Cerebellar cortex (tissue), 1 donor: ENCODE data around the gene MYH14.

Experiments
- DNase-seq: peaks from one replicate; pipeline ENCODE4 v3.0.0-alpha.2; 2015; ENCODE audit warnings: low spot score

MYH14 gene

GRCh38 chr19:50192463-50193211 lies 10.8 kb upstream of the MYH14 start:
- no peak for DNase-seq

GRCh38 chr19:50195224-50195623 lies 8.2 kb upstream of the MYH14 start:
- DNase-seq, result no peak

DNA sequence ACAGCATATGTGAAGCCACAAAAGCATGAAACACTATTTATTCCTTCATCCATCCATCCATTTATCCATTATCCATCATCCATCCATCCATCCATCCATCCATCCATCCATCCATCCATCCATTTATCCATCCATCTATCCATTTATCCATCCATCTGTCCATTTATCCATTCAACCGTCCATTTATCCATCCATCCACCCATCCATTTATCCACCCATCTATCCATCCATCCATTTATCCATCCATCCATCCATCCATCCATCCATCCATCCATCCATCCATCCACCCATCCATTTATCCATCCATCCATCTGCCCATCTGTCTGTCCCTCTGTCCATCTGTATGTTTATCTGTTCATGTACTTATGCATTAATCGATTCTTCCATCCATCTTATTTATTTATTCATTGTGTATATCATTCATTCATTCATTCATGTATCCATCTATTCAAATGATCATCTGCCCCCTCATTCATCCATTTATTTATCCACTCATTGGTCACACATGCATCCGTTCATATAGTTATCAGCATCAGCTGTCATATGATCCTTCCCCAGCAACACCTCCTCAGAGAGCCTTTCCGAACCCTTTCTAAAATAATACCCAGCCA lies 7.0 kb upstream of the MYH14 start:
- DNase-seq, result no peak

GRCh38 chr19:50197348-50197747 lies 6.1 kb upstream of the MYH14 start:
- DNase-seq, result no peak

GRCh38 chr19:50198431-50199258 lies 4.8 kb upstream of the MYH14 start:
- no peak for DNase-seq

DNA sequence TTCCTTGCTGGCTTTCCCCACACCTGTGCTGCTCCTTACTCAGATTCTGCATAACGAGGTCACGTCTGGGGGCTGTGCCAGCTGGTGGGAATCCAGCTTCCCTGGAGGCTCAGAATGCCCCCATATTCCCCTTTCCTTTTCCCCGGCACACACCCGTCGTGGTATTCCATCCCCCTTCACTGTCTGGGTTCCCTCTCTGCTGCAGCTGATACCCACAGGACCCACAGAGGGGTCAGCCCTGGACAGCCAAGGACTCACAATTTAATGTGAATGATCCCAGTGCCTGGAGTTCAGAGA lies 4.2 kb upstream of the MYH14 start:
- no peak for DNase-seq

DNA sequence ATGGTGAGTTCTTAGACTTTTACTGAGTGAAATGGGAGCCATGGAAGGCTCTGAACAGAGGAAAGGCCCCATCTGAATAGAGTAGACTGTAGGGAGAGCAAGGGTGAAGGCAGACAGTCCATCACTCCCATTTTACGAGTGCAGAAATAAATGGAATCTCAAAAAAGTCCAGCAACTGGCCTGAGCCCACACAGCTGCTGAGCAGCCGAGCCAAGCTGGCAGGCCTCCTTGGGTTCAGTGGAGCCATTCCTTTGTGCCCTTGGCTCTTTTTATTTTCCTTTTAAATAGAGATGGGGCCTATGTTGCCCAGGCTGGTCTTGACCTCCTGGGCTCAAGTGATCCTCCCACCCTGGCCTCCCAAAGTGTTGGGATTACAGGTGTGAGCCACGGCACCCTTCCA lies 1.0 kb upstream of the MYH14 start:
- no peak for DNase-seq

- DNase-seq, result no peak
These were observed 501 bp upstream of the MYH14 start for GRCh38 chr19:50202962-50203280.

DNA sequence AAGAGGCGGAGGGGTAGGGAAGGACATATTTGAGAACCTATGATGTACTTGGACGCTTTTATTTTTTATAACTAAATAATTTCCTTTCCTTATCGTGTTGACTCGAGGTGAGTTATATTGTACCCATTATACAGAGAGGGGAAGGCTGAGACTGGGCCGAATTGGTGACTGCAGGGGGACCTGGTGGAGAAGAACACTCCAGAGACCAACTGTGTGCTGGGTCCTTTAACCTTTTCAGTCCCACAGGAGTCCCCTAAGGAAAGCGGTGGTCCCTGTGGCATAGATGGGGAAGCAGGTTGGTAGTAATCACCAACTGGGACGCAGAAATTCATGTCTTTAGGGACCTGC lies 633 bp downstream of the MYH14 start:
- DNase-seq, result no peak

- peak; percentile 44 for DNase-seq
These were observed 1.6 kb downstream of the MYH14 start for GRCh38 chr19:50204811-50205675.

DNA sequence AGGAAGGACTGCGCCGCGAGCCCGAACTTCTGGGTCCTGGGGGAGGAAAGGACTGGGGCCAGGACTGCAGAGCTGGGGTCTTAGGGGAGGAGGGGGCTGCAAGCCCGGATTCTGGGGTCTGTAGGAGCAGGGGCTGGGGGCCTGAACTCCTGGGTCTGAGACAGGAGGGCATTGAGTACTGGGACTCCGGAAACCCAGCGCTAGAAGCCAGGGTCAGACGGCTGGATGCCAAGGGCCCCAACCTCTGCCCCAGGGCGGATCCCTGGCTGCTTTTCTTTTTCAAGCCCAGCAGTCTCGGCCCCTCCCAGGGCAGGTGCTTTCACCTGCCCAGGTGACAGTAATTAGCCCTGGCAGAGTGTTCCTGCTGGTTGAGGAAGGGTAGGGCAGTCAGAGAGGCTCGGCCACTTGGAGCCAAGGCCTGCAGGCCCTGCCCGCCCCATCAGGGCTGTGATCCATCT lies 2.3 kb downstream of the MYH14 start:
- DNase-seq, result no peak

- no peak for DNase-seq
These were observed 2.8 kb downstream of the MYH14 start for GRCh38 chr19:50206191-50206590.

DNA sequence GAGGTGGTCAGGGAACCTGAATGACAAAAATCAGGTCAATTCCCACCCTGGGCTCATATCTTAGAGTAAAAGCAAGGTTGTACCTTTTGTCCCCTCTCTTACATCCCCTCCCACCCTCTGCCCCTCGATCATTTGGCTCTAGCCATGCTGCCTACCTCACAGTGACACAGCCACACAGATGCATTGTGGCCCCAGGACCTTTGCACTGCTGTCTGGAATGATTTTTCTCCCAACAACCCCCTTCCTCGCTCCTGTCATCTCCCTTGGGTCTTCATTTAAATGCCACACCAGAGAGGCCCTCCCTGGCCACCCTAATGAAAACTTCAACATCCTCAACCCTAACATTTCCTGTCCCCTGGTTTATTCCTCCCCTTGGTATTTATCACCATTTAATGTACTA lies 4.3 kb downstream of the MYH14 start:
- no peak for DNase-seq

GRCh38 chr19:50209131-50209530 lies 5.7 kb downstream of the MYH14 start:
- DNase-seq, result no peak

- DNase-seq, result no peak
These were observed 7.0 kb downstream of the MYH14 start for GRCh38 chr19:50210425-50210824.

DNA sequence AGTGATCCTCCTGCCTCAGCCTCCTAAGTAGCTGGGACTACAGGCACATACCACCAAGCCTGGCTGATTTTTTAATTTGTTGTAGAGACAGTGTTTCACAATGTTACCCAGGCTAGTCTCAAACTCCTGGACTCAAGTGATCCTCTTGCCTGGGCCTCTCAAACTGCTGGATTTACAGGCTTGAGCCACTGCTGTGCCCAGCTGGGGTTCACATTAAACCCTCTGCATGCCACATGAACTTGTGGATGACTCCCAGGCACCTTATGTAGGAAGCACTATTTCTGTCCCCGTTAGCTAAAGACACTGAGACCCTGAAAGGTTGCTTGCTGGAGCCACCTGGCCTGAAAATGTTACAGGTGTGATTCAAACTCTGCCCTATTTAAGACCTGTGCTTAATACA lies 10.5 kb downstream of the MYH14 start:
- DNase-seq, result no peak

DNA sequence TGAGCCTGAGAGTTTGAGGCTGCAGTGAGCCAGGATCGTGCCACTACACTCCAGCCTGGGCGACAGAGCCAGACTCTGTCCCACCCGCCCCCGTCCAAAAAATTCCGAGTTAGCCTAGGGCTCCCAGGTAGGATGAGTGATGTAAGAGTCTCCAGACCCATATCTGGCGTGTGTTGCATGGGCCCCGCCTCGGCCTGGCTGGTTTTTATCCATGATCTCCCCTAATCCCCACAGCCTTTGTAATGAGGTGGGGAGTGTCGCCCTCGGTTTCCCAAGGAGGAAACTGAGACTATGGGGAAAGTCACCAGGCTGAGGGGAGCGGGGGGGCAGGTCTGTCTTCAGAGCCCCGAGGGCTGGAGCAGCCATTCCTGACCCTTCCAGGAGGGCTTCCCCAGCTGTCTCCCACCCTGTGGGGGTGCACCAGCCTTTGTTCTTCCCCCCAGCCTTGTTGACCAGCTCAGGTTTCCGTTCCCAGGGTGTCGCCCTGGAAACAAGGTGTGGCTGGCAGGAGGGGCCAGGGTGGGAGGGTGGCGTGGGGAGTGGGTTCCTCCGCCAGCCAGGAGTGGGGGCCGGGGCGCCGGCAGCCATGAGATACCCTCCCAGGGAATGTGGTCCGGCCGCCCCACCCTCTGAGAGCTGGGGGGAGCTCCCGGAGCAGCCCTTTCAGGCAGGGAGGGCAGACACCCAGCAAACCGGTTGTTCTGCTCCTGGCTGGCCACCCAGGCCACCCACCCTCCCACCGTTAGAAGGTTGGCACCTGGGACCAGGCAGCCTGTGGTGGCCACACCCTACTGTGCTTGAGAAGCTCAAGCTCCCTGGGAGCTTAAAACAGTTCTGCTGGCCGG lies 11.5 kb downstream of the MYH14 start:
- no peak for DNase-seq

DNA sequence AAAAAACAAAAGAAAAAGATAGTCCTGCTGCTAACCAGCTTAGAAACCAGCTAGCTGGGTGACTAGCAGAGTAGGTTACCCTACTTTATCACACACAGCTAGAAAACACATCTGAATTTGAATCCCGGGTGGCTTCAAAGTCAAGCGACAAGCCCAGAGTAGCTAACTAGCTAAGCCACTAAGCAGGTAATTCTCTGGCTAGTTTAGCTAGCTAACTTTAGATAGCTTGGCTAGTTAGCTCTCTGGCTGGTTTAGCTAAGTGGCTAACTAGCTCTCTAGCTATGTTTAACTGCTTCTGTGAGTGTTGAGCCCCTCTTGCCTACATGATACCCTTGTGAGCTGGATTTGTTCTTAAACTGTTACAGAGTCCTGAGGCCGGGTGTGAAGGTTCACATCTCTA lies 12.4 kb downstream of the MYH14 start:
- no peak for DNase-seq

GRCh38 chr19:50221087-50221486 lies 17.7 kb downstream of the MYH14 start:
- no peak for DNase-seq

DNA sequence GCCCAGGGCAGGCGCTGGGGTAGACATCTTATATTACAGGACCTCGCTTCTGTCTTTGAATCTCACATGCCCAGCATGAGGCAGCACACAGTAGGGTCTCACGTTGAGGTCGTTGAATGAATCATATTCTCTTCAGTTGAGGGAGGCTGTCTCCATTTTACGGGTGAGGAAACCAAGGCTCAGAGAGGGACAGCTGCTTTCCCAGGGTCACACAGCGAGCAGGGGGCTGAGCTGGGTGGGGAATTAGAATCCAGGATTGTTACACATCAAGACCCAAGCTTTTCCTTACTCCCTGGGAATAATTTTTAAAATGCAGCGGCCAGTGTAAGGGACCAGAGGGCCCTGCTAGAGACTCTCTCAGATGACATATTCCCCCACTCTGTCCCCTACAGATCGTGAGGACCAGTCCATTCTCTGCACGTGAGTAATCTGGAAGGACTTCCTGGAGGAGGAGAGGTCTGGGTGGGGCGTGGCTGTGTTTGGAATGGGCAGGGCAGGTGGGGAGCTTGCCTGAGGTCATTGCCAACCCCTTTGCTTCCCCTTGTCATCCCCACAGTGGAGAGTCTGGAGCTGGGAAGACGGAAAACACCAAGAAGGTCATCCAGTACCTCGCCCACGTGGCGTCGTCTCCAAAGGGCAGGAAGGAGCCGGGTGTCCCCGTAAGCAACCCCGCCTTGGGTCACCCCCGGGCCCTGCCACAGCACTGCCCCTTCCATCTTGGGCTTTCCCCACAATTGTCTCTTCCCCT lies 19.4 kb downstream of the MYH14 start:
- DNase-seq, result no peak

- no peak for DNase-seq
These were observed 20.0 kb downstream of the MYH14 start for GRCh38 chr19:50223439-50223716.
